ENCODE measurements around the gene LMNA. TPM values are rescaled to one million over a fixed set of nuclear protein-coding genes. Genes with fewer than 3 reads are reported as not detected.
A peak's percentile ranks its signal among the peaks of the same experiment; 100 is the strongest.

The LMNA gene
- total and polyA plus RNA-seq, 4 donors = 60.4 to 160 (median 97.2) TPM

DNA sequence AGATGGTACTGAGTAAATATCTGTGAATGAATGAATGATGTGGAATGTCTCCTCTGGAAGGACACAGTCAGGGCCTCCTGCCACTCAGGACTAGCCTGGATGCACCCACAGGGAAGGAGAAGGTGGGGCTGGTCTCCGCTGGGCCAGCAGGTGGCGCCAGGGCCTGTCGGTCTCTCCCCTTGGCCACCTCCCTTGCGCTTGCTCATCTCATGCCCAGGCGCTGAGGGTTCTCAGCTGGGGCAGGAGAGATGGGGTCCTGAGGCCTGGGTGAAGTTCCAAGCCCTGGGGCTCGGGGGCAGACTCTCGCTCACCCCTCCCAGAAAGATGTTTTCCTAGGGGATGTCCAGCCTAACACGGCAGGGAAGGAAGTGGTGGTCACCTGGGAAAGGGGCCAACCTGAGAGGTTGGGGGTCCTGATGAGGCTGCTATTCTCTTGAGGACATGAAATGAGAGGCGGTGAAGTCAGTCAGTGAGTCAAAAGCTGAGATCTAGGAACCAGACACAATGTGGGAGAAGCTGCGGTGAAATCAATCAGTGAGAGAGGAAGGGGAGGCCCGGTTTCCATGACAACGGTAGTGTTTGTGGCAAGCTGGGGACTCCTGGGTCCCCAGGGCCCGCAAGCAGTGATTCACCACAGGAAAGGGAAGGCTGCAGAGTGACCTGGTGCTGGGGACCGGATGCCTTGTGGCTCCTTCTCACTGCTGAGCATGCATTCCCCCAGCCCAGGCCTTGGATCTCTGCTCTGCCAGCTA, 17.7 kb upstream of the LMNA start:
- peaks cover 0 to 3% (median 2%) of the 10 kb centered on the region in 4 donors for H3K4me1 ChIP-seq (ENCODE audit: control insufficient read depth in 4 of 4, insufficient read depth in 4 of 4, low read length in 3 of 4)
- H3K9me3 ChIP-seq (ENCODE audit: control insufficient read depth in 4 of 4, low read length in 3 of 4) = no peaks in the 10 kb centered on the region
- peak overlapping the region in 1 of 2 donors; percentile 35 for H3K27ac ChIP-seq (ENCODE audit: low read depth in 1 of 2, low read length in 2 of 2)
- H3K27me3 ChIP-seq (ENCODE audit: control insufficient read depth in 4 of 4, insufficient read depth in 4 of 4, low read length in 3 of 4) = no peaks in the 10 kb centered on the region
- peak; percentile 88 for DNase-seq (ENCODE audit: low spot score)
- no peaks in the 10 kb centered on the region for H3K36me3 ChIP-seq (ENCODE audit: control insufficient read depth in 4 of 4, insufficient read depth in 3 of 4, low read depth in 1 of 4, low read length in 3 of 4)
- no peak overlapping the region for H3K9ac ChIP-seq (ENCODE audit: low read depth in 1 of 2, low read length in 2 of 2)
- no peak overlapping the region for H3K4me3 ChIP-seq (ENCODE audit: low read depth in 1 of 3, low read length in 3 of 3)
- WGBS = 33% methylated on average over 14 of the region's 14 CpGs
- TF ChIP-seq, protein P1, sequence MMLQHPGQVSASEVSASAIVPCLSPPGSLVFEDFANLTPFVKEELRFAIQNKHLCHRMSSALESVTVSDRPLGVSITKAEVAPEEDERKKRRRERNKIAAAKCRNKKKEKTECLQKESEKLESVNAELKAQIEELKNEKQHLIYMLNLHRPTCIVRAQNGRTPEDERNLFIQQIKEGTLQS (IDR thresholded peaks at IDR 0.05) = no peak
- TF ChIP-seq, protein P2, sequence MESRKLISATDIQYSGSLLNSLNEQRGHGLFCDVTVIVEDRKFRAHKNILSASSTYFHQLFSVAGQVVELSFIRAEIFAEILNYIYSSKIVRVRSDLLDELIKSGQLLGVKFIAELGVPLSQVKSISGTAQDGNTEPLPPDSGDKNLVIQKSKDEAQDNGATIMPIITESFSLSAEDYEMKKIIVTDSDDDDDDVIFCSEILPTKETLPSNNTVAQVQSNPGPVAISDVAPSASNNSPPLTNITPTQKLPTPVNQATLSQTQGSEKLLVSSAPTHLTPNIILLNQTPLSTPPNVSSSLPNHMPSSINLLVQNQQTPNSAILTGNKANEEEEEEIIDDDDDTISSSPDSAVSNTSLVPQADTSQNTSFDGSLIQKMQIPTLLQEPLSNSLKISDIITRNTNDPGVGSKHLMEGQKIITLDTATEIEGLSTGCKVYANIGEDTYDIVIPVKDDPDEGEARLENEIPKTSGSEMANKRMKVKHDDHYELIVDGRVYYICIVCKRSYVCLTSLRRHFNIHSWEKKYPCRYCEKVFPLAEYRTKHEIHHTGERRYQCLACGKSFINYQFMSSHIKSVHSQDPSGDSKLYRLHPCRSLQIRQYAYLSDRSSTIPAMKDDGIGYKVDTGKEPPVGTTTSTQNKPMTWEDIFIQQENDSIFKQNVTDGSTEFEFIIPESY (IDR thresholded peaks at IDR 0.05) = no peak
- TF ChIP-seq FOXA1 (IDR thresholded peaks at IDR 0.05) = no peak
- TF ChIP-seq, protein P3, sequence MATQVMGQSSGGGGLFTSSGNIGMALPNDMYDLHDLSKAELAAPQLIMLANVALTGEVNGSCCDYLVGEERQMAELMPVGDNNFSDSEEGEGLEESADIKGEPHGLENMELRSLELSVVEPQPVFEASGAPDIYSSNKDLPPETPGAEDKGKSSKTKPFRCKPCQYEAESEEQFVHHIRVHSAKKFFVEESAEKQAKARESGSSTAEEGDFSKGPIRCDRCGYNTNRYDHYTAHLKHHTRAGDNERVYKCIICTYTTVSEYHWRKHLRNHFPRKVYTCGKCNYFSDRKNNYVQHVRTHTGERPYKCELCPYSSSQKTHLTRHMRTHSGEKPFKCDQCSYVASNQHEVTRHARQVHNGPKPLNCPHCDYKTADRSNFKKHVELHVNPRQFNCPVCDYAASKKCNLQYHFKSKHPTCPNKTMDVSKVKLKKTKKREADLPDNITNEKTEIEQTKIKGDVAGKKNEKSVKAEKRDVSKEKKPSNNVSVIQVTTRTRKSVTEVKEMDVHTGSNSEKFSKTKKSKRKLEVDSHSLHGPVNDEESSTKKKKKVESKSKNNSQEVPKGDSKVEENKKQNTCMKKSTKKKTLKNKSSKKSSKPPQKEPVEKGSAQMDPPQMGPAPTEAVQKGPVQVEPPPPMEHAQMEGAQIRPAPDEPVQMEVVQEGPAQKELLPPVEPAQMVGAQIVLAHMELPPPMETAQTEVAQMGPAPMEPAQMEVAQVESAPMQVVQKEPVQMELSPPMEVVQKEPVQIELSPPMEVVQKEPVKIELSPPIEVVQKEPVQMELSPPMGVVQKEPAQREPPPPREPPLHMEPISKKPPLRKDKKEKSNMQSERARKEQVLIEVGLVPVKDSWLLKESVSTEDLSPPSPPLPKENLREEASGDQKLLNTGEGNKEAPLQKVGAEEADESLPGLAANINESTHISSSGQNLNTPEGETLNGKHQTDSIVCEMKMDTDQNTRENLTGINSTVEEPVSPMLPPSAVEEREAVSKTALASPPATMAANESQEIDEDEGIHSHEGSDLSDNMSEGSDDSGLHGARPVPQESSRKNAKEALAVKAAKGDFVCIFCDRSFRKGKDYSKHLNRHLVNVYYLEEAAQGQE (IDR thresholded peaks at IDR 0.05) = no peak
- TF ChIP-seq HNF4G (IDR thresholded peaks at IDR 0.05) = no peak
- peak in 1 of 2 donors; percentile 5 for TF ChIP-seq RXRA (IDR thresholded peaks at IDR 0.05)
- TF ChIP-seq JUND (IDR thresholded peaks at IDR 0.05) = no peak
- TF ChIP-seq FOXA2 (IDR thresholded peaks at IDR 0.05) = no peak
- peak; percentile 55 for TF ChIP-seq NR2F2 (IDR thresholded peaks at IDR 0.05)
- TF ChIP-seq RAD21 (IDR thresholded peaks at IDR 0.05) = peak; percentile 98 to 99
- no peak for TF ChIP-seq YY1 (IDR thresholded peaks at IDR 0.05)
- TF ChIP-seq, protein P4, sequence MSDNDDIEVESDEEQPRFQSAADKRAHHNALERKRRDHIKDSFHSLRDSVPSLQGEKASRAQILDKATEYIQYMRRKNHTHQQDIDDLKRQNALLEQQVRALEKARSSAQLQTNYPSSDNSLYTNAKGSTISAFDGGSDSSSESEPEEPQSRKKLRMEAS (IDR thresholded peaks at IDR 0.05) = no peak
- TF ChIP-seq HNF4A (conservative IDR thresholded peaks at IDR 0.05) = no peak
- TF ChIP-seq GABPA (IDR thresholded peaks at IDR 0.05 in 1 of 2, conservative IDR thresholded peaks at IDR 0.05 in 1 of 2) = no peak
- TF ChIP-seq EGR1 (IDR thresholded peaks at IDR 0.05; ENCODE audit: low read depth in 2 of 2) = no peak
- TF ChIP-seq TAF1 (conservative IDR thresholded peaks at IDR 0.05) = no peak
- TF ChIP-seq, protein P5, sequence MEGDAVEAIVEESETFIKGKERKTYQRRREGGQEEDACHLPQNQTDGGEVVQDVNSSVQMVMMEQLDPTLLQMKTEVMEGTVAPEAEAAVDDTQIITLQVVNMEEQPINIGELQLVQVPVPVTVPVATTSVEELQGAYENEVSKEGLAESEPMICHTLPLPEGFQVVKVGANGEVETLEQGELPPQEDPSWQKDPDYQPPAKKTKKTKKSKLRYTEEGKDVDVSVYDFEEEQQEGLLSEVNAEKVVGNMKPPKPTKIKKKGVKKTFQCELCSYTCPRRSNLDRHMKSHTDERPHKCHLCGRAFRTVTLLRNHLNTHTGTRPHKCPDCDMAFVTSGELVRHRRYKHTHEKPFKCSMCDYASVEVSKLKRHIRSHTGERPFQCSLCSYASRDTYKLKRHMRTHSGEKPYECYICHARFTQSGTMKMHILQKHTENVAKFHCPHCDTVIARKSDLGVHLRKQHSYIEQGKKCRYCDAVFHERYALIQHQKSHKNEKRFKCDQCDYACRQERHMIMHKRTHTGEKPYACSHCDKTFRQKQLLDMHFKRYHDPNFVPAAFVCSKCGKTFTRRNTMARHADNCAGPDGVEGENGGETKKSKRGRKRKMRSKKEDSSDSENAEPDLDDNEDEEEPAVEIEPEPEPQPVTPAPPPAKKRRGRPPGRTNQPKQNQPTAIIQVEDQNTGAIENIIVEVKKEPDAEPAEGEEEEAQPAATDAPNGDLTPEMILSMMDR (IDR thresholded peaks at IDR 0.05; ENCODE audit: low read depth, low read length, missing input control) = peak; percentile 94

Data from liver (tissue), 9 donors.